Activated CD4-positive, alpha-beta T cell treated with anti-CD3 and anti-CD28 coated beads, Interleukin-2, amount 10 ng/mL, durations not matched to agents 24 days and 14 days (primary cell): Measurements from ENCODE around the gene RPF1. TPM values are rescaled to one million over a fixed set of nuclear protein-coding genes. Genes with fewer than 3 reads are reported as not detected.

ENCODE experiments used
- DNase-seq: peaks from one replicate; pipeline ENCODE4 v3.0.0; 2022
- H3K27ac Mint-ChIP-seq: one replicate; pipeline ENCODE4 v1.8.0; 2022; ENCODE audit warnings: mild to moderate bottlenecking, mixed read lengths
- H3K27me3 Mint-ChIP-seq: one replicate; pipeline ENCODE4 v1.8.0; 2022; ENCODE audit warnings: mixed read lengths
- H3K36me3 Mint-ChIP-seq: one replicate; pipeline ENCODE4 v1.8.0; 2022; ENCODE audit warnings: low read depth, mild to moderate bottlenecking, mixed read lengths
- H3K4me1 Mint-ChIP-seq: one replicate; pipeline ENCODE4 v1.8.0; 2021; ENCODE audit warnings: mixed read lengths
- H3K4me3 Mint-ChIP-seq: one replicate; pipeline ENCODE4 v1.8.0; 2022; ENCODE audit warnings: mild to moderate bottlenecking, moderate library complexity, mixed read lengths
- H3K9me3 Mint-ChIP-seq: one replicate; pipeline ENCODE4 v1.8.0; 2021; ENCODE audit warnings: mixed read lengths
- intact Hi-C: fragments of 100-400 bp; cut with micrococcal nuclease; formaldehyde crosslinking; loops from one replicate; pipeline ENCODE4 v1.15.1; 2023
- total RNA-seq: library from RNA; stranded (reverse); gene quantifications from 2 replicates; pipeline ENCODE4 v1.2.3, GENCODE V29; 2022

RPF1 gene
- total RNA-seq, 1 donor from 2014 or later = 63.3 TPM

DNA sequence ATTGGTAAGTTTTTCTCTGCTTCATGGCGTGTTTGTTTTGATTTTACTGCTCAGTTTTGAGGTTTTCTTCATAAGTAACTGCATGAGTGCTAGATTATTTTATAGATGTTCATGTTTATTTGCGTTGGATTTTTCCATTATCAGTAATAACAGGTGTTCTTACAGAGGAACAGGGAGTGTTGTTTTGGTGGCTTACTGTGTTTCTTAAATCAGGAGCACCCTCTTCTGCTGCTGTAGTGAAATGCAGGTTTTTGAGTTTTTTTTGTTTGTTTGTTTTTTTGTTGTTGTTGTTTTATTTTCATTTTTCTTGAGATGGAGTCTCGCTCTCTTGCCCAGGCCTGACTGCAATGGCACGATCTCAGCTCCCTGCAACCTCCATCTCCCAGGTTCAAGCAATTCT is 62.6 kb downstream of the RPF1 start:
- Mint-ChIP-seq H3K27me3 (no peaks in the 10 kb centered on the region), H3K4me3 (no peak overlapping the region), H3K27ac (no peak overlapping the region), H3K36me3 (peaks cover 38% of the 10 kb centered on the region), H3K9me3 (no peaks in the 10 kb centered on the region), H3K4me1 (peaks cover 32% of the 10 kb centered on the region)
- DNase-seq = no peak
- intact Hi-C loops = loop anchor here (1.0 to 5.0 kb wide), 2 partner anchors 34 to 400 kb away; partner anchors contain the start of genes GNG5 and SPATA1

Other genes starting within 250 kb of the RPF1 start
- 0.21 TPM in 1 of 2 replicates, not detected in the other for gene SAMD13, start 177.6 kb upstream of the RPF1 start, total RNA-seq
- gene DNASE2B, start 80.8 kb upstream of the RPF1 start, total RNA-seq = not detected in 2 replicates
- 0.69 and 0.98 TPM in 2 replicates for gene SPATA1, start 27.1 kb downstream of the RPF1 start, total RNA-seq
- 115 and 122 TPM in 2 replicates for gene GNG5, start 27.3 kb downstream of the RPF1 start, total RNA-seq
- 13.1 and 13.9 TPM in 2 replicates for gene CTBS, start 95.2 kb downstream of the RPF1 start, total RNA-seq
- gene SSX2IP, start 211.2 kb downstream of the RPF1 start, total RNA-seq = 10.0 and 11.8 TPM in 2 replicates